ENCODE results near the gene EMP3. TPM values are rescaled to one million over a fixed set of nuclear protein-coding genes. Genes with fewer than 3 reads are reported as not detected.

EMP3 gene
- total and polyA plus RNA-seq, 2 of the 13 experiments (the other 11 are each of a cell fraction or from before 2014, with no cell fraction given): 2.2 to 7.8 TPM

DNA sequence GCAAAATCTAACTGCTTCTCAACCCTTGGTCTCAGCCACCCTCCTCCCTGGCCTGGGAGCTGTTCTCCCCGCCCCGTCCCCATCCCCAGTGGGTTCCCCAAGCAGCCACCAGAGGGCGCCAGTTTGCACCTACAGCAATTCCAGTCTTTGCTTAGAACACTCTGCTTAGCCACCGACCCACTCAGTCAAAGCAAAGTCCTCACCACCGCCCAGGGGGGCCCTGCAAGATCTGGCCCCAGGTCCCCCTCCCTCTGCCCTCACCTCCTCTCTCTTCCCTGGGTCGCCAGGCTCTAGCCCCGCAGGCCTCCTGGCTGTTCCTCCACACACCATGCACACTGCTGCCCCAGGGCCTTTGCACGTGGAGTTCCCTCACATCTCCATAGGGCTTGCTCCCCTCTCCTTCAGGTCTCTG, 26.0 kb downstream of the EMP3 start (continued):
- TF ChIP-seq, protein P1, sequence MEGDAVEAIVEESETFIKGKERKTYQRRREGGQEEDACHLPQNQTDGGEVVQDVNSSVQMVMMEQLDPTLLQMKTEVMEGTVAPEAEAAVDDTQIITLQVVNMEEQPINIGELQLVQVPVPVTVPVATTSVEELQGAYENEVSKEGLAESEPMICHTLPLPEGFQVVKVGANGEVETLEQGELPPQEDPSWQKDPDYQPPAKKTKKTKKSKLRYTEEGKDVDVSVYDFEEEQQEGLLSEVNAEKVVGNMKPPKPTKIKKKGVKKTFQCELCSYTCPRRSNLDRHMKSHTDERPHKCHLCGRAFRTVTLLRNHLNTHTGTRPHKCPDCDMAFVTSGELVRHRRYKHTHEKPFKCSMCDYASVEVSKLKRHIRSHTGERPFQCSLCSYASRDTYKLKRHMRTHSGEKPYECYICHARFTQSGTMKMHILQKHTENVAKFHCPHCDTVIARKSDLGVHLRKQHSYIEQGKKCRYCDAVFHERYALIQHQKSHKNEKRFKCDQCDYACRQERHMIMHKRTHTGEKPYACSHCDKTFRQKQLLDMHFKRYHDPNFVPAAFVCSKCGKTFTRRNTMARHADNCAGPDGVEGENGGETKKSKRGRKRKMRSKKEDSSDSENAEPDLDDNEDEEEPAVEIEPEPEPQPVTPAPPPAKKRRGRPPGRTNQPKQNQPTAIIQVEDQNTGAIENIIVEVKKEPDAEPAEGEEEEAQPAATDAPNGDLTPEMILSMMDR (CRISPR knock-in tag; IDR thresholded peaks at IDR 0.05): peak; percentile 80
- peak; percentile 67; the same call in 1 of the 2 replicates for TF ChIP-seq ADNP (CRISPR knock-in tag; IDR thresholded peaks at IDR 0.05)
- 0 out of 2 replicates have a peak, but pooled peaks have one; percentile 23 for TF ChIP-seq ZNF350 (CRISPR knock-in tag; IDR thresholded peaks at IDR 0.05; ENCODE audit: borderline replicate concordance, low read depth)
- no peak for TF ChIP-seq U2AF2 (IDR thresholded peaks at IDR 0.05; ENCODE audit: low read depth, low read length)
- peak; percentile 94 for TF ChIP-seq KDM1A (CRISPR knock-in tag; IDR thresholded peaks at IDR 0.05)
- no peak for TF ChIP-seq TBX3 (IDR thresholded peaks at IDR 0.05; ENCODE audit: borderline replicate concordance)
- peak; percentile 100 for TF ChIP-seq ZMYM3 (CRISPR knock-in tag; IDR thresholded peaks at IDR 0.05)
- peak; percentile 73 for TF ChIP-seq RAD21 (CRISPR knock-in tag; IDR thresholded peaks at IDR 0.05)
- no peak for TF ChIP-seq RFXAP (CRISPR knock-in tag; IDR thresholded peaks at IDR 0.05; ENCODE audit: borderline replicate concordance)
- TF ChIP-seq HMG20B (CRISPR knock-in tag; conservative IDR thresholded peaks at IDR 0.05): no peak
- TF ChIP-seq, protein P2, sequence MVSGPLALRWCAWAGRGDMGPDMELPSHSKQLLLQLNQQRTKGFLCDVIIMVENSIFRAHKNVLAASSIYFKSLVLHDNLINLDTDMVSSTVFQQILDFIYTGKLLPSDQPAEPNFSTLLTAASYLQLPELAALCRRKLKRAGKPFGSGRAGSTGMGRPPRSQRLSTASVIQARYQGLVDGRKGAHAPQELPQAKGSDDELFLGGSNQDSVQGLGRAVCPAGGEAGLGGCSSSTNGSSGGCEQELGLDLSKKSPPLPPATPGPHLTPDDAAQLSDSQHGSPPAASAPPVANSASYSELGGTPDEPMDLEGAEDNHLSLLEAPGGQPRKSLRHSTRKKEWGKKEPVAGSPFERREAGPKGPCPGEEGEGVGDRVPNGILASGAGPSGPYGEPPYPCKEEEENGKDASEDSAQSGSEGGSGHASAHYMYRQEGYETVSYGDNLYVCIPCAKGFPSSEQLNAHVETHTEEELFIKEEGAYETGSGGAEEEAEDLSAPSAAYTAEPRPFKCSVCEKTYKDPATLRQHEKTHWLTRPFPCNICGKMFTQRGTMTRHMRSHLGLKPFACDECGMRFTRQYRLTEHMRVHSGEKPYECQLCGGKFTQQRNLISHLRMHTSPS (CRISPR knock-in tag; IDR thresholded peaks at IDR 0.05; ENCODE audit: low read depth): no peak
- no peak for TF ChIP-seq MBNL3 (CRISPR knock-in tag; conservative IDR thresholded peaks at IDR 0.05)
- peak; percentile 65 for TF ChIP-seq STAG1 (CRISPR knock-in tag; IDR thresholded peaks at IDR 0.05)
- TF ChIP-seq, protein P3, sequence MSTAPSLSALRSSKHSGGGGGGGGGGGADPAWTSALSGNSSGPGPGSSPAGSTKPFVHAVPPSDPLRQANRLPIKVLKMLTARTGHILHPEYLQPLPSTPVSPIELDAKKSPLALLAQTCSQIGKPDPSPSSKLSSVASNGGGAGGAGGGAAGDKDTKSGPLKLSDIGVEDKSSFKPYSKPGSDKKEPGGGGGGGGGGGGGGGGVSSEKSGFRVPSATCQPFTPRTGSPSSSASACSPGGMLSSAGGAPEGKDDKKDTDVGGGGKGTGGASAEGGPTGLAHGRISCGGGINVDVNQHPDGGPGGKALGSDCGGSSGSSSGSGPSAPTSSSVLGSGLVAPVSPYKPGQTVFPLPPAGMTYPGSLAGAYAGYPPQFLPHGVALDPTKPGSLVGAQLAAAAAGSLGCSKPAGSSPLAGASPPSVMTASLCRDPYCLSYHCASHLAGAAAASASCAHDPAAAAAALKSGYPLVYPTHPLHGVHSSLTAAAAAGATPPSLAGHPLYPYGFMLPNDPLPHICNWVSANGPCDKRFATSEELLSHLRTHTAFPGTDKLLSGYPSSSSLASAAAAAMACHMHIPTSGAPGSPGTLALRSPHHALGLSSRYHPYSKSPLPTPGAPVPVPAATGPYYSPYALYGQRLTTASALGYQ (CRISPR knock-in tag; IDR thresholded peaks at IDR 0.05): no peak
- TF ChIP-seq HOXA7 (CRISPR knock-in tag; IDR thresholded peaks at IDR 0.05): no peak
- TF ChIP-seq, protein P4, sequence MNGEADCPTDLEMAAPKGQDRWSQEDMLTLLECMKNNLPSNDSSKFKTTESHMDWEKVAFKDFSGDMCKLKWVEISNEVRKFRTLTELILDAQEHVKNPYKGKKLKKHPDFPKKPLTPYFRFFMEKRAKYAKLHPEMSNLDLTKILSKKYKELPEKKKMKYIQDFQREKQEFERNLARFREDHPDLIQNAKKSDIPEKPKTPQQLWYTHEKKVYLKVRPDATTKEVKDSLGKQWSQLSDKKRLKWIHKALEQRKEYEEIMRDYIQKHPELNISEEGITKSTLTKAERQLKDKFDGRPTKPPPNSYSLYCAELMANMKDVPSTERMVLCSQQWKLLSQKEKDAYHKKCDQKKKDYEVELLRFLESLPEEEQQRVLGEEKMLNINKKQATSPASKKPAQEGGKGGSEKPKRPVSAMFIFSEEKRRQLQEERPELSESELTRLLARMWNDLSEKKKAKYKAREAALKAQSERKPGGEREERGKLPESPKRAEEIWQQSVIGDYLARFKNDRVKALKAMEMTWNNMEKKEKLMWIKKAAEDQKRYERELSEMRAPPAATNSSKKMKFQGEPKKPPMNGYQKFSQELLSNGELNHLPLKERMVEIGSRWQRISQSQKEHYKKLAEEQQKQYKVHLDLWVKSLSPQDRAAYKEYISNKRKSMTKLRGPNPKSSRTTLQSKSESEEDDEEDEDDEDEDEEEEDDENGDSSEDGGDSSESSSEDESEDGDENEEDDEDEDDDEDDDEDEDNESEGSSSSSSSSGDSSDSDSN (CRISPR knock-in tag; IDR thresholded peaks at IDR 0.05): peak; percentile 45; the same call in 1 of the 2 replicates
- TF ChIP-seq, protein P5, sequence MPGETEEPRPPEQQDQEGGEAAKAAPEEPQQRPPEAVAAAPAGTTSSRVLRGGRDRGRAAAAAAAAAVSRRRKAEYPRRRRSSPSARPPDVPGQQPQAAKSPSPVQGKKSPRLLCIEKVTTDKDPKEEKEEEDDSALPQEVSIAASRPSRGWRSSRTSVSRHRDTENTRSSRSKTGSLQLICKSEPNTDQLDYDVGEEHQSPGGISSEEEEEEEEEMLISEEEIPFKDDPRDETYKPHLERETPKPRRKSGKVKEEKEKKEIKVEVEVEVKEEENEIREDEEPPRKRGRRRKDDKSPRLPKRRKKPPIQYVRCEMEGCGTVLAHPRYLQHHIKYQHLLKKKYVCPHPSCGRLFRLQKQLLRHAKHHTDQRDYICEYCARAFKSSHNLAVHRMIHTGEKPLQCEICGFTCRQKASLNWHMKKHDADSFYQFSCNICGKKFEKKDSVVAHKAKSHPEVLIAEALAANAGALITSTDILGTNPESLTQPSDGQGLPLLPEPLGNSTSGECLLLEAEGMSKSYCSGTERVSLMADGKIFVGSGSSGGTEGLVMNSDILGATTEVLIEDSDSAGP (CRISPR knock-in tag; IDR thresholded peaks at IDR 0.05; ENCODE audit: borderline replicate concordance): peak; percentile 44; the same call in 1 of the 2 replicates
- peak; percentile 75; the same call in 1 of the 2 replicates for TF ChIP-seq RCOR2 (CRISPR knock-in tag; IDR thresholded peaks at IDR 0.05)
- TF ChIP-seq ZNF841 (CRISPR knock-in tag; IDR thresholded peaks at IDR 0.05; ENCODE audit: borderline replicate concordance): no peak
- TF ChIP-seq MTA3 (CRISPR knock-in tag; IDR thresholded peaks at IDR 0.05): no peak
